ENCODE results near the gene PSAPL1.

PSAPL1 gene

GRCh38 chr4:7427831-7428260 lies 6.9 kb downstream of the PSAPL1 start:
- Histone ChIP-seq H3K27me3 (replicated peaks; ENCODE audit: control insufficient read depth, insufficient read depth, low read length, poor library complexity, severe bottlenecking) (no peaks in the 10 kb centered on the region), H3K4me3 (ENCODE audit: insufficient read depth, low read depth, low read length, poor library complexity, severe bottlenecking) (no peak overlapping the region), H3K27ac (ENCODE audit: insufficient read depth, low read length, poor library complexity, severe bottlenecking) (no peak overlapping the region), H3K36me3 (ENCODE audit: control insufficient read depth, insufficient read depth, low read length) (no peaks in the 10 kb centered on the region), H3K4me1 (ENCODE audit: control insufficient read depth, insufficient read depth, low read length, poor library complexity, severe bottlenecking) (no peaks in the 10 kb centered on the region), H3K9me3 (ENCODE audit: control insufficient read depth, low read length) (no peaks in the 10 kb centered on the region)
- no peak for DNase-seq

GRCh38 chr4:7427361-7427760 lies 7.4 kb downstream of the PSAPL1 start:
- no peaks in the 10 kb centered on the region for H3K27me3 ChIP-seq (replicated peaks; ENCODE audit: control insufficient read depth, insufficient read depth, low read length, poor library complexity, severe bottlenecking)
- no peaks in the 10 kb centered on the region for H3K4me1 ChIP-seq (ENCODE audit: control insufficient read depth, insufficient read depth, low read length, poor library complexity, severe bottlenecking)
- no peaks in the 10 kb centered on the region for H3K9me3 ChIP-seq (ENCODE audit: control insufficient read depth, low read length)
- no peak overlapping the region for H3K27ac ChIP-seq (ENCODE audit: insufficient read depth, low read length, poor library complexity, severe bottlenecking)
- no peak for DNase-seq
- no peak overlapping the region for H3K4me3 ChIP-seq (ENCODE audit: insufficient read depth, low read depth, low read length, poor library complexity, severe bottlenecking)
- H3K36me3 ChIP-seq (ENCODE audit: control insufficient read depth, insufficient read depth, low read length): no peaks in the 10 kb centered on the region

GRCh38 chr4:7426525-7427171 lies 8.1 kb downstream of the PSAPL1 start:
- no peak for DNase-seq
- Histone ChIP-seq H3K4me3 (ENCODE audit: insufficient read depth, low read depth, low read length, poor library complexity, severe bottlenecking) (no peak overlapping the region), H3K4me1 (ENCODE audit: control insufficient read depth, insufficient read depth, low read length, poor library complexity, severe bottlenecking) (no peaks in the 10 kb centered on the region), H3K27me3 (replicated peaks; ENCODE audit: control insufficient read depth, insufficient read depth, low read length, poor library complexity, severe bottlenecking) (no peaks in the 10 kb centered on the region), H3K36me3 (ENCODE audit: control insufficient read depth, insufficient read depth, low read length) (no peaks in the 10 kb centered on the region), H3K27ac (ENCODE audit: insufficient read depth, low read length, poor library complexity, severe bottlenecking) (no peak overlapping the region), H3K9me3 (ENCODE audit: control insufficient read depth, low read length) (no peaks in the 10 kb centered on the region)

- no peaks in the 10 kb centered on the region for H3K9me3 ChIP-seq (ENCODE audit: control insufficient read depth, low read length)
- H3K4me1 ChIP-seq (ENCODE audit: control insufficient read depth, insufficient read depth, low read length, poor library complexity, severe bottlenecking): no peaks in the 10 kb centered on the region
- no peak overlapping the region for H3K27ac ChIP-seq (ENCODE audit: insufficient read depth, low read length, poor library complexity, severe bottlenecking)
- no peak overlapping the region for H3K4me3 ChIP-seq (ENCODE audit: insufficient read depth, low read depth, low read length, poor library complexity, severe bottlenecking)
- H3K36me3 ChIP-seq (ENCODE audit: control insufficient read depth, insufficient read depth, low read length): no peaks in the 10 kb centered on the region
- no peak for DNase-seq
- H3K27me3 ChIP-seq (replicated peaks; ENCODE audit: control insufficient read depth, insufficient read depth, low read length, poor library complexity, severe bottlenecking): no peaks in the 10 kb centered on the region
These were observed 8.9 kb downstream of the PSAPL1 start for GRCh38 chr4:7425591-7426468.

- Histone ChIP-seq H3K4me1 (ENCODE audit: control insufficient read depth, insufficient read depth, low read length, poor library complexity, severe bottlenecking) (no peaks in the 10 kb centered on the region), H3K27me3 (replicated peaks; ENCODE audit: control insufficient read depth, insufficient read depth, low read length, poor library complexity, severe bottlenecking) (no peaks in the 10 kb centered on the region), H3K4me3 (ENCODE audit: insufficient read depth, low read depth, low read length, poor library complexity, severe bottlenecking) (no peak overlapping the region), H3K9me3 (ENCODE audit: control insufficient read depth, low read length) (no peaks in the 10 kb centered on the region), H3K36me3 (ENCODE audit: control insufficient read depth, insufficient read depth, low read length) (no peaks in the 10 kb centered on the region), H3K27ac (ENCODE audit: insufficient read depth, low read length, poor library complexity, severe bottlenecking) (no peak overlapping the region)
- no peak for DNase-seq
These were observed 9.6 kb downstream of the PSAPL1 start for GRCh38 chr4:7425124-7425523.

GRCh38 chr4:7424553-7425111 lies 10.1 kb downstream of the PSAPL1 start:
- no peak for DNase-seq
- Histone ChIP-seq H3K9me3 (ENCODE audit: control insufficient read depth, low read length) (no peaks in the 10 kb centered on the region), H3K27ac (ENCODE audit: insufficient read depth, low read length, poor library complexity, severe bottlenecking) (no peak overlapping the region), H3K36me3 (ENCODE audit: control insufficient read depth, insufficient read depth, low read length) (no peaks in the 10 kb centered on the region), H3K27me3 (replicated peaks; ENCODE audit: control insufficient read depth, insufficient read depth, low read length, poor library complexity, severe bottlenecking) (no peaks in the 10 kb centered on the region), H3K4me1 (ENCODE audit: control insufficient read depth, insufficient read depth, low read length, poor library complexity, severe bottlenecking) (no peaks in the 10 kb centered on the region), H3K4me3 (ENCODE audit: insufficient read depth, low read depth, low read length, poor library complexity, severe bottlenecking) (no peak overlapping the region)

GRCh38 chr4:7423801-7424552 lies 10.8 kb downstream of the PSAPL1 start:
- Histone ChIP-seq H3K27ac (ENCODE audit: insufficient read depth, low read length, poor library complexity, severe bottlenecking) (no peak overlapping the region), H3K4me3 (ENCODE audit: insufficient read depth, low read depth, low read length, poor library complexity, severe bottlenecking) (no peak overlapping the region), H3K4me1 (ENCODE audit: control insufficient read depth, insufficient read depth, low read length, poor library complexity, severe bottlenecking) (no peaks in the 10 kb centered on the region), H3K27me3 (replicated peaks; ENCODE audit: control insufficient read depth, insufficient read depth, low read length, poor library complexity, severe bottlenecking) (no peaks in the 10 kb centered on the region), H3K9me3 (ENCODE audit: control insufficient read depth, low read length) (no peaks in the 10 kb centered on the region), H3K36me3 (ENCODE audit: control insufficient read depth, insufficient read depth, low read length) (no peaks in the 10 kb centered on the region)
- DNase-seq: no peak

GRCh38 chr4:7423391-7423790 lies 11.3 kb downstream of the PSAPL1 start:
- Histone ChIP-seq H3K4me3 (ENCODE audit: insufficient read depth, low read depth, low read length, poor library complexity, severe bottlenecking) (no peak overlapping the region), H3K36me3 (ENCODE audit: control insufficient read depth, insufficient read depth, low read length) (no peaks in the 10 kb centered on the region), H3K4me1 (ENCODE audit: control insufficient read depth, insufficient read depth, low read length, poor library complexity, severe bottlenecking) (no peaks in the 10 kb centered on the region), H3K27ac (ENCODE audit: insufficient read depth, low read length, poor library complexity, severe bottlenecking) (no peak overlapping the region), H3K27me3 (replicated peaks; ENCODE audit: control insufficient read depth, insufficient read depth, low read length, poor library complexity, severe bottlenecking) (no peaks in the 10 kb centered on the region), H3K9me3 (ENCODE audit: control insufficient read depth, low read length) (no peaks in the 10 kb centered on the region)
- no peak for DNase-seq

- no peaks in the 10 kb centered on the region for H3K36me3 ChIP-seq (ENCODE audit: control insufficient read depth, insufficient read depth, low read length)
- no peak overlapping the region for H3K27ac ChIP-seq (ENCODE audit: insufficient read depth, low read length, poor library complexity, severe bottlenecking)
- H3K4me3 ChIP-seq (ENCODE audit: insufficient read depth, low read depth, low read length, poor library complexity, severe bottlenecking): no peak overlapping the region
- DNase-seq: no peak
- H3K4me1 ChIP-seq (ENCODE audit: control insufficient read depth, insufficient read depth, low read length, poor library complexity, severe bottlenecking): no peaks in the 10 kb centered on the region
- no peaks in the 10 kb centered on the region for H3K27me3 ChIP-seq (replicated peaks; ENCODE audit: control insufficient read depth, insufficient read depth, low read length, poor library complexity, severe bottlenecking)
- no peaks in the 10 kb centered on the region for H3K9me3 ChIP-seq (ENCODE audit: control insufficient read depth, low read length)
These were observed 11.9 kb downstream of the PSAPL1 start for GRCh38 chr4:7422898-7423180.
